ENCODE measurements around the gene PPP1R7.

GRCh38 chr2:241108271-241109209 lies 41.7 kb upstream of the PPP1R7 start:
- no peak for TF ChIP-seq CTCF (IDR thresholded peaks at IDR 0.05)
- no peak for TF ChIP-seq POLR2A (IDR thresholded peaks at IDR 0.05)
